GM21526 (cell line): ENCODE measurements around the gene PDCD2L.
"Not testable (repeated sequence)": the region's sequence is repeated elsewhere in the genome, so short reads cannot be mapped to it uniquely, and the experiment has no call there.

Source experiments
- ATAC-seq: cut with Tn5 transposase; IDR thresholded peaks from one replicate; pipeline ENCODE4 v1.9.1; 2021; ENCODE audit warnings: moderate library complexity; ENCODE audit not compliant: unreplicated experiment, low FRiP score

The PDCD2L gene

GRCh38 chr19:34404109-34404909 is at the start of gene PDCD2L:
Gene PDCD2L (plus strand): TSS chr19:34404399. CDS start chr19:34404431, 32 bp downstream.
- ATAC-seq = peak; percentile 70

- no peak for ATAC-seq
Measured at GRCh38 chr19:34355201-34355600, 49.0 kb upstream of the PDCD2L start.

GRCh38 chr19:34356875-34357274 is 47.3 kb upstream of the PDCD2L start:
- no peak for ATAC-seq

GRCh38 chr19:34357431-34357830 is 46.8 kb upstream of the PDCD2L start:
- no peak for ATAC-seq

GRCh38 chr19:34359140-34359953 is 44.9 kb upstream of the PDCD2L start:
- peak; percentile 86 for ATAC-seq

GRCh38 chr19:34359954-34360315 is 44.3 kb upstream of the PDCD2L start:
- ATAC-seq = no peak

GRCh38 chr19:34360354-34360909 is 43.8 kb upstream of the PDCD2L start:
- ATAC-seq = no peak

- no peak for ATAC-seq
Measured at GRCh38 chr19:34362679-34363069, 41.5 kb upstream of the PDCD2L start.

GRCh38 chr19:34363094-34363493 is 41.1 kb upstream of the PDCD2L start:
- no peak for ATAC-seq

- no peak for ATAC-seq
Measured at GRCh38 chr19:34363930-34364329, 40.3 kb upstream of the PDCD2L start.

GRCh38 chr19:34364462-34364829 is 39.8 kb upstream of the PDCD2L start:
- no peak for ATAC-seq

- peak; percentile 60 for ATAC-seq
Measured at GRCh38 chr19:34364830-34365462, 39.3 kb upstream of the PDCD2L start, which contains the start of gene GPI. Gene GPI (plus strand): TSS chr19:34365196. CDS start chr19:34365267, 71 bp downstream.

- ATAC-seq = no peak
Measured at GRCh38 chr19:34365463-34366401, 38.5 kb upstream of the PDCD2L start.

- no peak for ATAC-seq
Measured at GRCh38 chr19:34366738-34367623, 37.2 kb upstream of the PDCD2L start.

GRCh38 chr19:34367624-34367957 is 36.6 kb upstream of the PDCD2L start:
- ATAC-seq = no peak

- no peak for ATAC-seq
Measured at GRCh38 chr19:34368338-34368737, 35.9 kb upstream of the PDCD2L start.

- not testable (repeated sequence) for ATAC-seq
Measured at GRCh38 chr19:34369166-34369565, 35.0 kb upstream of the PDCD2L start.

- no peak for ATAC-seq
Measured at GRCh38 chr19:34370117-34370516, 34.1 kb upstream of the PDCD2L start.

GRCh38 chr19:34370983-34371382 is 33.2 kb upstream of the PDCD2L start:
- ATAC-seq = no peak
